Common myeloid progenitor, CD34-positive (primary cell): ENCODE data around the gene ARMH4.

ENCODE experiments used
- CTCF ChIA-PET: fragments of 350-600 bp; sonication (Branson Sonifier 250); formaldehyde crosslinking; loops from one replicate; lab custom pipeline; 2021; ENCODE audit warnings: antibody characterized with exemption; lab: Charles Lee
- POLR2A ChIA-PET: fragments of 350-600 bp; sonication (Branson Sonifier 250); formaldehyde crosslinking; loops from one replicate; lab custom pipeline; 2021; ENCODE audit warnings: antibody characterized with exemption; lab: Charles Lee
- DNase-seq, 3 donors: peaks; one replicate each; pipeline versions ENCODE4 v3.0.0 to v3.0.0-alpha.2; 2013
- H3K27ac ChIP-seq, 2 experiments: 1 replicate in 1 of 2; 2 replicates in 1 of 2; pipeline ENCODE4 v1.7.0; 2013; ENCODE audit warnings: inconsistent platforms in 2 of 2, low read length in 2 of 2, mild to moderate bottlenecking in 2 of 2, low read depth in 1 of 2, moderate library complexity in 1 of 2; ENCODE audit not compliant: severe bottlenecking in 2 of 2, insufficient read depth in 1 of 2, poor library complexity in 1 of 2
- H3K27me3 ChIP-seq, 5 experiments: replicated peaks in 2 of 5; 1 replicate in 3 of 5; 2 replicates in 2 of 5; pipeline versions ENCODE4 v1.6.1 to v1.7.0; 2013; ENCODE audit warnings: low read length in 4 of 5, mild to moderate bottlenecking in 2 of 5, moderate library complexity in 2 of 5, inconsistent platforms in 1 of 5; ENCODE audit not compliant: insufficient read depth in 5 of 5, control insufficient read depth in 4 of 5
- H3K36me3 ChIP-seq, 4 experiments: 1 replicate in 2 of 4; 2 replicates in 2 of 4; pipeline versions ENCODE4 v1.6.1 to v1.7.0; 2013; ENCODE audit warnings: low read length in 3 of 4, control low read depth in 1 of 4, mild to moderate bottlenecking in 1 of 4; ENCODE audit not compliant: control insufficient read depth in 4 of 4, insufficient read depth in 4 of 4
- H3K4me1 ChIP-seq, 4 experiments: 1 replicate in 3 of 4; 2 replicates in 1 of 4; pipeline versions ENCODE4 v1.6.1 to v1.7.1; 2013; ENCODE audit warnings: low read length in 3 of 4, mild to moderate bottlenecking in 3 of 4, control low read depth in 1 of 4, inconsistent platforms in 1 of 4, moderate library complexity in 1 of 4; ENCODE audit not compliant: control insufficient read depth in 4 of 4, insufficient read depth in 4 of 4; ENCODE audit errors: control extremely low read depth in 1 of 4
- H3K4me3 ChIP-seq, 7 experiments: 1 replicate in 4 of 7; 2 replicates in 3 of 7; pipeline versions ENCODE4 v1.5.1 to v1.7.0; 2013; ENCODE audit warnings: mild to moderate bottlenecking in 7 of 7, low read length in 6 of 7, moderate library complexity in 6 of 7, inconsistent platforms in 2 of 7, low read depth in 2 of 7, control low read depth in 1 of 7; ENCODE audit not compliant: insufficient read depth in 4 of 7, control insufficient read depth in 1 of 7; ENCODE audit errors: extremely low read depth in 1 of 7
- H3K9me3 ChIP-seq, 5 experiments: 1 replicate in 4 of 5; 2 replicates in 1 of 5; pipeline versions ENCODE4 v1.6.1 to v1.7.1; 2013; ENCODE audit warnings: low read length in 4 of 5, mild to moderate bottlenecking in 2 of 5, inconsistent platforms in 1 of 5, low read depth in 1 of 5, moderate library complexity in 1 of 5; ENCODE audit not compliant: control insufficient read depth in 4 of 5, insufficient read depth in 2 of 5; ENCODE audit errors: control extremely low read depth in 1 of 5
- WGBS: methylation state at CpG from one replicate; pipeline ENCODE4 v1.1.5; 2013; ENCODE audit not compliant: insufficient coverage; 5-methylcytosine and 5-hydroxymethylcytosine counted together

ARMH4 gene

GRCh38 chr14:57988445-57988844, 163.6 kb downstream of the ARMH4 start:
- ChIA-PET CTCF (no interaction called here), POLR2A (interaction anchor here (0.6 kb wide), 1 partner anchor 93 kb away, joined by 4 read pairs; no protein-coding TSS in a partner anchor)
- WGBS, result 100% methylated on average over 4 of the region's 5 CpGs

GRCh38 chr14:57987596-57988300, 164.3 kb downstream of the ARMH4 start:
- no peak for DNase-seq
- Histone ChIP-seq H3K27ac (no peak overlapping the region), H3K4me3 (no peak overlapping the region), H3K9me3 (no peaks in the 10 kb centered on the region), H3K36me3 (no peaks in the 10 kb centered on the region), H3K27me3 (peaks cover 0 to 4% (median 0%) of the 10 kb centered on the region in 5 experiments), H3K4me1 (no peaks in the 10 kb centered on the region)
- ChIA-PET CTCF (no interaction called here), POLR2A (interaction anchor here (0.6 kb wide), 1 partner anchor 93 kb away, joined by 4 read pairs; no protein-coding TSS in a partner anchor)
- 86% methylated on average over 6 of the region's 6 CpGs for WGBS

More at GRCh38 chr14:57988445-57988844, 163.6 kb downstream of the ARMH4 start:
- Histone ChIP-seq H3K27ac (no peak overlapping the region), H3K4me1 (no peaks in the 10 kb centered on the region), H3K36me3 (no peaks in the 10 kb centered on the region), H3K9me3 (no peaks in the 10 kb centered on the region), H3K4me3 (no peak overlapping the region), H3K27me3 (peaks cover 0 to 3% (median 0%) of the 10 kb centered on the region in 5 experiments)
- no peak for DNase-seq

- WGBS, result 100% methylated on average over 1 of the region's 1 CpG
- ChIA-PET POLR2A (no interaction called here), CTCF (no interaction called here)
- DNase-seq, result no peak
- H3K4me3 ChIP-seq, result no peak overlapping the region
- no peaks in the 10 kb centered on the region for H3K4me1 ChIP-seq
- no peaks in the 10 kb centered on the region for H3K9me3 ChIP-seq
- peaks cover 0 to 5% (median 0%) of the 10 kb centered on the region in 5 experiments for H3K27me3 ChIP-seq
- no peak overlapping the region for H3K27ac ChIP-seq
- H3K36me3 ChIP-seq, result no peaks in the 10 kb centered on the region
These were observed 165.0 kb downstream of the ARMH4 start for GRCh38 chr14:57987051-57987450.

- Histone ChIP-seq H3K36me3 (no peaks in the 10 kb centered on the region), H3K4me1 (no peaks in the 10 kb centered on the region), H3K4me3 (no peak overlapping the region), H3K9me3 (no peaks in the 10 kb centered on the region), H3K27me3 (peaks cover 0 to 5% (median 0%) of the 10 kb centered on the region in 5 experiments), H3K27ac (no peak overlapping the region)
- 55% methylated on average over 7 of the region's 8 CpGs for WGBS
- DNase-seq, result no peak
- CTCF ChIA-PET, result no interaction called here
- POLR2A ChIA-PET, result no interaction called here
These were observed 169.0 kb downstream of the ARMH4 start for GRCh38 chr14:57982804-57983634.

GRCh38 chr14:57981817-57982560, 170.0 kb downstream of the ARMH4 start:
- ChIA-PET CTCF (no interaction called here), POLR2A (no interaction called here)
- no peaks in the 10 kb centered on the region for H3K36me3 ChIP-seq
- H3K4me3 ChIP-seq, result no peak overlapping the region
- no peak overlapping the region for H3K27ac ChIP-seq
- DNase-seq, result no peak
- peaks cover 0 to 5% (median 0%) of the 10 kb centered on the region in 5 experiments for H3K27me3 ChIP-seq
- WGBS, result 87% methylated on average over 7 of the region's 12 CpGs
- no peaks in the 10 kb centered on the region for H3K4me1 ChIP-seq
- no peaks in the 10 kb centered on the region for H3K9me3 ChIP-seq

- POLR2A ChIA-PET, result no interaction called here
- H3K36me3 ChIP-seq, result no peaks in the 10 kb centered on the region
- H3K9me3 ChIP-seq, result no peaks in the 10 kb centered on the region
- no peaks in the 10 kb centered on the region for H3K4me1 ChIP-seq
- no peak for DNase-seq
- H3K27me3 ChIP-seq, result peaks cover 0 to 5% (median 0%) of the 10 kb centered on the region in 5 experiments
- WGBS, result 86% methylated on average over 3 of the region's 4 CpGs
- CTCF ChIA-PET, result no interaction called here
- no peak overlapping the region for H3K27ac ChIP-seq
- H3K4me3 ChIP-seq, result no peak overlapping the region
These were observed 172.5 kb downstream of the ARMH4 start for GRCh38 chr14:57979376-57980048.
